Adrenal gland (tissue), 5 donors: ENCODE results near the gene LPP.

ENCODE experiments used
- POLR2A ChIP-seq, 2 donors: fragments of 450-650 bp; IDR thresholded peaks; one replicate each; pipeline ENCODE4 v1.6.1; 2017; ENCODE audit warnings: antibody characterized with exemption in 2 of 2, mild to moderate bottlenecking in 2 of 2, moderate library complexity in 1 of 2
- TF ChIP-seq, protein P1 (sequence below), 6 experiments: fragments of 450-650 bp in 4 of 6; fragments of 200-600 bp in 2 of 6; sonication (generic) in 1 of 6; IDR thresholded peaks; 1 replicate in 5 of 6; 2 replicates in 1 of 6; pipeline versions ENCODE4 v1.5.1 to v1.8.0; 2016 to 2021; ENCODE audit warnings: antibody characterized with exemption in 6 of 6, mild to moderate bottlenecking in 2 of 6, moderate library complexity in 1 of 6
- donor health status: DM: no; HTN: no; CAD: no.

DNA sequence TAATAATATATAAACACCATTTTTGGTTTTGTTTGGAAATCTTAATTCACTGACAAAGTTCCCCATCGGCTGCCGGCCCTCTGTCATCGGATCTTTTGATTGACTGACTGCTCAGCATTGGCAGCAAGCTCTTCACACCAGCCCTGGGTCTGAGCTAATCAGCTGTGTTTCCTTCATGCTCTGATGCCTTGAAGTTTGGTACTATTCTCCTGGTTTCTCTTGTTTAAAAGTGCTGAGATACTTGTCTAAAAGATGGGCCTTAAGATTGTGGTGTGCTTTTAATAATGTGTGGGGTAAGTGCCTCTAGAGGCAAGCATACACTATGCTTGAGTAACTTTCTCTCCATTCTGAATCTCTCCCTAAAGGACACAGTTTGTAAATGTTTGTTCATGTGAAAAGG, 602.3 kb downstream of the LPP start:
- TF ChIP-seq, protein P1, sequence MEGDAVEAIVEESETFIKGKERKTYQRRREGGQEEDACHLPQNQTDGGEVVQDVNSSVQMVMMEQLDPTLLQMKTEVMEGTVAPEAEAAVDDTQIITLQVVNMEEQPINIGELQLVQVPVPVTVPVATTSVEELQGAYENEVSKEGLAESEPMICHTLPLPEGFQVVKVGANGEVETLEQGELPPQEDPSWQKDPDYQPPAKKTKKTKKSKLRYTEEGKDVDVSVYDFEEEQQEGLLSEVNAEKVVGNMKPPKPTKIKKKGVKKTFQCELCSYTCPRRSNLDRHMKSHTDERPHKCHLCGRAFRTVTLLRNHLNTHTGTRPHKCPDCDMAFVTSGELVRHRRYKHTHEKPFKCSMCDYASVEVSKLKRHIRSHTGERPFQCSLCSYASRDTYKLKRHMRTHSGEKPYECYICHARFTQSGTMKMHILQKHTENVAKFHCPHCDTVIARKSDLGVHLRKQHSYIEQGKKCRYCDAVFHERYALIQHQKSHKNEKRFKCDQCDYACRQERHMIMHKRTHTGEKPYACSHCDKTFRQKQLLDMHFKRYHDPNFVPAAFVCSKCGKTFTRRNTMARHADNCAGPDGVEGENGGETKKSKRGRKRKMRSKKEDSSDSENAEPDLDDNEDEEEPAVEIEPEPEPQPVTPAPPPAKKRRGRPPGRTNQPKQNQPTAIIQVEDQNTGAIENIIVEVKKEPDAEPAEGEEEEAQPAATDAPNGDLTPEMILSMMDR (IDR thresholded peaks at IDR 0.05), result no peak
- no peak for TF ChIP-seq POLR2A (IDR thresholded peaks at IDR 0.05)
